Dermis microvascular lymphatic vessel endothelial cell (primary cell): ENCODE data around the gene SLC5A1. TPM values are rescaled to one million over a fixed set of nuclear protein-coding genes. Genes with fewer than 3 reads are reported as not detected.
"Not testable (repeated sequence)": the region's sequence is repeated elsewhere in the genome, so short reads cannot be mapped to it uniquely, and the experiment has no call there.

Experiments
- DNase-seq, 2 donors: peaks; one replicate each; pipeline versions ENCODE4 v3.0.0 to v3.0.0-alpha.2; 2010; ENCODE audit warnings: low read depth in 2 of 2
- total RNA-seq: library from RNA; depleted of rRNA; stranded (reverse); fragments of >200 nt; gene quantifications from 2 replicates; pipeline ENCODE4 v1.2.1, GENCODE V29; 2014

The SLC5A1 gene
- total RNA-seq, 1 donor from 2014 or later: under 0.01 TPM

GRCh38 chr22:32142600-32142999 lies 99.5 kb downstream of the SLC5A1 start:
- peak; percentile 33 to 52 for DNase-seq

- DNase-seq: no peak
These were observed 101.6 kb downstream of the SLC5A1 start for GRCh38 chr22:32144496-32145274.

- DNase-seq: not testable (repeated sequence)
These were observed 104.1 kb downstream of the SLC5A1 start for GRCh38 chr22:32147128-32147527.

- not testable (repeated sequence) for DNase-seq
These were observed 105.3 kb downstream of the SLC5A1 start for GRCh38 chr22:32148372-32148771.

- DNase-seq: not testable (repeated sequence)
These were observed 107.6 kb downstream of the SLC5A1 start for GRCh38 chr22:32150647-32151046.

- not testable (repeated sequence) for DNase-seq
These were observed 108.6 kb downstream of the SLC5A1 start for GRCh38 chr22:32151641-32152040.

GRCh38 chr22:32154727-32155126 lies 111.7 kb downstream of the SLC5A1 start:
- DNase-seq: not testable (repeated sequence)

GRCh38 chr22:32157632-32158031 lies 114.6 kb downstream of the SLC5A1 start:
- not testable (repeated sequence) for DNase-seq

- DNase-seq: no peak
These were observed 115.9 kb downstream of the SLC5A1 start, which contains the start of gene C22orf42 for GRCh38 chr22:32158712-32159533. Gene C22orf42 (minus strand): TSS chr22:32159303. CDS start chr22:32159215, 88 bp downstream.

GRCh38 chr22:32160411-32160810 lies 117.3 kb downstream of the SLC5A1 start:
- DNase-seq: not testable (repeated sequence)

Other genes with a start within 250 kb of the SLC5A1 start
- gene YWHAH, start 98.7 kb upstream of the SLC5A1 start, total RNA-seq: 106 and 111 TPM in 2 replicates
- gene C22orf42, start 116.0 kb downstream of the SLC5A1 start, total RNA-seq: not detected in 2 replicates
- 0.13 TPM in 1 of 2 replicates, not detected in the other for gene RFPL2, start 161.8 kb downstream of the SLC5A1 start, total RNA-seq
- 3.0 and 4.6 TPM in 2 replicates for gene SLC5A4, start 212.1 kb downstream of the SLC5A1 start, total RNA-seq